H4 (cell line): ENCODE measurements around the gene ARID4B. TPM values are rescaled to one million over a fixed set of nuclear protein-coding genes. Genes with fewer than 3 reads are reported as not detected.

Experiments
- DNase-seq: peaks from one replicate; pipeline ENCODE4 v3.0.0-alpha.2; 2015; ENCODE audit warnings: low spot score
- total RNA-seq: library from RNA; depleted of rRNA; stranded (reverse); fragments of >200 nt; shearing (Covaris generic); gene quantifications from 2 replicates; pipeline ENCODE4 v1.2.3, GENCODE V29; 2014; rRNA removed

Gene ARID4B
- total RNA-seq, 1 experiment from 2014 or later: 10.0 TPM

- DNase-seq: no peak
These were observed 200.1 kb downstream of the ARID4B start for GRCh38 chr1:235127732-235128455.

- no peak for DNase-seq
These were observed 200.8 kb downstream of the ARID4B start for GRCh38 chr1:235127203-235127602.

GRCh38 chr1:235124665-235125064, 203.3 kb downstream of the ARID4B start:
- DNase-seq: no peak

- DNase-seq: no peak
These were observed 203.9 kb downstream of the ARID4B start for GRCh38 chr1:235124111-235124510.

GRCh38 chr1:235122348-235122747, 205.6 kb downstream of the ARID4B start:
- DNase-seq: no peak

Other genes starting within 250 kb of the ARID4B start
- gene TOMM20, start 199.3 kb downstream of the ARID4B start, total RNA-seq: 48.1 and 69.7 TPM in 2 replicates
- 43.4 and 76.4 TPM in 2 replicates for gene RBM34, start 166.9 kb downstream of the ARID4B start, total RNA-seq
- 28.3 and 46.0 TPM in 2 replicates for gene GGPS1, start 391 bp upstream of the ARID4B start, total RNA-seq
- gene TBCE, start 39.2 kb upstream of the ARID4B start, total RNA-seq: 32.9 and 41.2 TPM in 2 replicates
- 25.2 and 26.8 TPM in 2 replicates for gene B3GALNT2, start 176.3 kb upstream of the ARID4B start, total RNA-seq